ENCODE results near the gene VKORC1L1.

- TF ChIP-seq CTCF (IDR thresholded peaks at IDR 0.05) (no peak), POLR2A (IDR thresholded peaks at IDR 0.05) (no peak)
Measured at GRCh38 chr7:65972976-65973375, 100.1 kb downstream of the VKORC1L1 start.

Data from adrenal gland (tissue), 5 donors.